GM10248 (cell line): Measurements from ENCODE around the gene SLC44A5.
"Not testable (repeated sequence)": the region's sequence is repeated elsewhere in the genome, so short reads cannot be mapped to it uniquely, and the experiment has no call there.

Source experiments
- CTCF ChIA-PET: fragments of 300-600 bp; sonication (Branson Sonifier 250); formaldehyde crosslinking; extraction: SDS; loops from one replicate; lab custom pipeline; 2021; ENCODE audit warnings: antibody characterized with exemption; lab: Yijun Ruan, JAX
- POLR2A ChIA-PET: fragments of 350-650 bp; sonication (Branson Sonifier 250); formaldehyde crosslinking; extraction: SDS; loops from one replicate; lab custom pipeline; 2020; ENCODE audit warnings: antibody characterized with exemption; lab: Yijun Ruan, JAX
- DNase-seq: peaks from one replicate; pipeline ENCODE4 v3.0.0; 2012; ENCODE audit errors: extremely low spot score
- TF ChIP-seq, protein P1 (sequence below): IDR thresholded peaks from 2 replicates; pipeline ENCODE4 v1.5.1; 2012; ENCODE audit warnings: mild to moderate bottlenecking, low read depth; ENCODE audit errors: extremely low read depth, missing control alignments, control extremely low read depth

SLC44A5 gene

DNA sequence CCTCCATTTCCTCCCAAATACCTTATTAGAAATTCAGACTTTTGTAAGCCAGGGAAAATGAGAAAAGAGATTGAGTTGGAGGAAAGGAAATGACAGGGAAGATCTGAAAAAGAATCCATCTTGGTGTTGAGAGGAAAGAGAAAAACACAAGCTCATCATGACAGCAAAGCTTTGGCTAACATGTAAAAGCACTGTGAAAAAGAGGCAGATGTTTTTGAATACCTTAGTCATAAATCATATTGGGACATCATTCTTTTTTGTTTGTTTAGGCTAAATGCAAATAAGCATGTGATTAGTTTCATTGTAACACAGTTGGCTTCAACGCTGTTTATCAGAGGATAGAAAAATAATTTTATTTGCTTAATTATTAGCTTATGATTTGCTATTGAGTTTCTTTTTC, 412.2 kb downstream of the SLC44A5 start:
- CTCF ChIA-PET = interaction anchor here (1.2 to 7.4 kb wide), 2 partner anchors 13 to 425 kb away, joined by 3 to 104 read pairs; no protein-coding TSS in a partner anchor
- TF ChIP-seq, protein P1, sequence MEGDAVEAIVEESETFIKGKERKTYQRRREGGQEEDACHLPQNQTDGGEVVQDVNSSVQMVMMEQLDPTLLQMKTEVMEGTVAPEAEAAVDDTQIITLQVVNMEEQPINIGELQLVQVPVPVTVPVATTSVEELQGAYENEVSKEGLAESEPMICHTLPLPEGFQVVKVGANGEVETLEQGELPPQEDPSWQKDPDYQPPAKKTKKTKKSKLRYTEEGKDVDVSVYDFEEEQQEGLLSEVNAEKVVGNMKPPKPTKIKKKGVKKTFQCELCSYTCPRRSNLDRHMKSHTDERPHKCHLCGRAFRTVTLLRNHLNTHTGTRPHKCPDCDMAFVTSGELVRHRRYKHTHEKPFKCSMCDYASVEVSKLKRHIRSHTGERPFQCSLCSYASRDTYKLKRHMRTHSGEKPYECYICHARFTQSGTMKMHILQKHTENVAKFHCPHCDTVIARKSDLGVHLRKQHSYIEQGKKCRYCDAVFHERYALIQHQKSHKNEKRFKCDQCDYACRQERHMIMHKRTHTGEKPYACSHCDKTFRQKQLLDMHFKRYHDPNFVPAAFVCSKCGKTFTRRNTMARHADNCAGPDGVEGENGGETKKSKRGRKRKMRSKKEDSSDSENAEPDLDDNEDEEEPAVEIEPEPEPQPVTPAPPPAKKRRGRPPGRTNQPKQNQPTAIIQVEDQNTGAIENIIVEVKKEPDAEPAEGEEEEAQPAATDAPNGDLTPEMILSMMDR = no peak
- POLR2A ChIA-PET = no interaction called here
- no peak for DNase-seq

DNA sequence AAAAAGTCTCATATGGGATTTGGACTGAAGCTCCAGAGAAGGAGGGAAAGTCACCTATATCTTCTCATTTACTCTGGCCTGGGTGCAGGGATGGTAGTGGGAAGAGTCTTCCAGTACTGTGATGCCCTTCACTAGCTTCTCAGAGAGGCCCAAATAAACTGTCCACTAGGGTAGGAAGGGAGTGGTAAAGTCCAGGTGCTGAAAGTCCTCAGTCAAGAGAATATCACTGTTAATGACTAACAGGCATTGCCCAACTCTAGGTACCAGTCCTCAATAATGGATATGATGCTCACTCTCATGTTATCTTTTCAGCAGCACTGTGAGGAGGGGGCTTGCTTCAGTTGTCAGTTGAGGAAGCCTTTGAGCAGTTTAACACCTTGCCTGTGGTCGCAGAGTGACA, 412.8 kb downstream of the SLC44A5 start:
- POLR2A ChIA-PET = no interaction called here
- CTCF ChIA-PET = interaction anchor here (1.2 to 7.4 kb wide), 2 partner anchors 14 to 424 kb away, joined by 3 to 104 read pairs; no protein-coding TSS in a partner anchor
- DNase-seq = no peak
- TF ChIP-seq, protein P1 = no peak

DNA sequence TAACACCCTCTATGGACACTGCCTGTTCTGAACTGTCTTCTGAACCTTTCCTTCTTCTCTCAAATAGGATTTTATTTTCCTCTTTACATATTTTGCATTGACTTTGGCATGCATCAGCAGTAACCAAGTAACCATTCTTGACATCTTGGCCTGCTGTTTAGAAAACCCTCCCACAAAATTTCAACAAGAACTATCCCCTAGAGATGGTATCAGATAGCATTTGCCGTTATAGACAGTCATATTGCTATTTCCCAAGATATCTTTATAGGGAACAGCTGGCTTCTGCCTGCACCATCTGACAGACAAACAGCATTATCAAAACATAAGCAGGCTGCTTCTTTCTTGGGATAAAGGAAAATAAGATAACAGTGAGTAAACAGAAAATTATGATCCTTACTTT, 422.0 kb downstream of the SLC44A5 start:
- ChIA-PET POLR2A (no interaction called here), CTCF (interaction anchor here (2.0 kb wide), 1 partner anchor 14 kb away, joined by 7 read pairs; no protein-coding TSS in a partner anchor)
- TF ChIP-seq, protein P1 = no peak
- DNase-seq = no peak

DNA sequence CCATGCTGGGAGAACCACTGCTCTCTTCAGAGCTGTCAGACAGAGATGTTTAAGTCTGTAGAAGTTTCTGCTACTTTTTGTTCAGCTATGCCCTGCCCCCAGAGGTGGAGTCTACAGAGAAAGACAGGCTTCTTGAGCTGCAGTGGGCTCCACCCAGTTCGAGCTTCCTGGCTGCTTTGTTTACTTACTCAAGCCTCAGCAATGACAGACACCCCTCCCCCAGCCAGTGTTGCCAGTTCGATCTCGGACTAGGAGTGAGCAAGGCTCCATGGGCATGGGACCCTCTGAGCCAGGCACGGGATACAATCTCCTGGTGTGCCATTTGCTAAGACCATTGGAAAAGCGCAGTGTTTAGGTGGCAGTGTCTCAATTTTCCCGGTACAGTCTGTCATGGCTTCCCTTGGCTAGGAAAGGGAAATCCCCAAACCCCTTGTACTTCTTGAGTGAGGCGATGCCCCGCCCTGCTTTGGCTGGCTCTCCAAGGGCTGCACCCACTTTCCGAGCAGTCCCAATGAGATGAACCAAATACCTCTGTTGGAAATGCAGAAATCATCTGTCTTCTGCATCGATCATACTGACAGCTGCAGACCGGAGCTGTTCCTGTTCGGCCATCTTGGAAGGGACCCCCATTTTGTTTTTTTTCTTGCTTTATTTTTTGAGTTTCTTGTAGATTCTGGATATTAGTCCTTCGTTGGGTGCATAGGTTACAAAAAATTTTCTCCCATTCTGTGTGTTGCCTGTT, 429.5 kb downstream of the SLC44A5 start:
- DNase-seq, CTCF ChIA-PET, POLR2A ChIA-PET: not testable (repeated sequence)

DNA sequence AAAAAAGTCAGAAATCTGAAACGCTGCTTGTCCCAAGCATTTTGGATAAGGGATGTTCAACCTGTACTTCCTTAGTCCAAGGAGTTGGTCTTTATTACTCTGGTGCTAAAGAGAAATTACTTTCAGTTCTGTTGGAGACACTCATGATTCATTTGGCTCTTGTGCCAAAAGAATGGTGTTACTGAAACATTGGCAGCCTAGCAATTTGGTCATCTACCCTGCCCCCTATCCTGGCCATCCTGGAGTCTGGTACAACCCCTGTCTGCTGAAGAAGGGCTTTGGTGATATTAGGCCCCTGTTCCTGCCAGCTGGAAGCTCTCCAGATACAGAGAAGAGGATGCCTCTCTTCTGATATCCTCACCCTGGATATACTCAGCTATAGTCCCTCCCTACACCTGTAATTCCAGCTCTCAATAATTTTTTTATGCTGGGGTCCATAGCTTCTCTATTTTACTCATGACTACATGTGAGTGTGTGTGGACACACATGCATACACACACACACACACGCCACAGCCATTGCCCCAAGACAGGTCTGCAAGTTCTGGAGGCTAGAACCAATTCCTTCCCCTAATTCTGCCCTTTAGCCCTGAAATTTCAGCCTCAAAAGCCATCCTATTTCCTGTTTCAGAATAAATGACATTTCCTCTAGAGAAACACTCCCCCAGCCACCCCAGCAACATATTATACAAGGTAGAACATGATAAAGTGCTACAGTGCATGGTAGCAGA, 436.7 kb downstream of the SLC44A5 start:
- TF ChIP-seq, protein P1 = no peak
- CTCF ChIA-PET = interaction anchor here (1.2 kb wide), 1 partner anchor 402 kb away, joined by 3 read pairs; no protein-coding TSS in a partner anchor
- no peak for DNase-seq
- POLR2A ChIA-PET = no interaction called here

DNA sequence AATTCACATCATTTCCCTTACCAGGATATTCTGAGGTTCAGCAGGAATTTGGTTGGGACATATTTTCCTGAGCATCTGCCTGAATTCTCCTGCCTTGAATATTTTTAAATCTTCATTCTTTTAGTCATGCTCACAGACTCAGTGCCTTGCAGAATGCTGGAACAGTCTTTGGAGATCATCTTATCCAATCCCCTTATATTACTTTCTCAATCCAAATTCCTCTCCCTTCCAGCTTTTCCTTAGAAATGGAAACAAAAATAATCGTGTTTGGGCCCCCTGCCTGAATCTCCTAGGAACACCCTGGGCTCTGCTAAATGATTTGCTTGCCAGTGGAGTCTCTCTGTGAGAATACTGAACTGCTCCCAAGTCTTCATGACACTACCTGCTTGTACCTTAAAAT, 438.4 kb downstream of the SLC44A5 start:
- ChIA-PET CTCF (interaction anchor here (0.9 to 1.4 kb wide), 3 partner anchors 12 to 15 kb away, joined by 3 to 5 read pairs (median 3); no protein-coding TSS in a partner anchor), POLR2A (no interaction called here)
- TF ChIP-seq, protein P1 = no peak
- no peak for DNase-seq

DNA sequence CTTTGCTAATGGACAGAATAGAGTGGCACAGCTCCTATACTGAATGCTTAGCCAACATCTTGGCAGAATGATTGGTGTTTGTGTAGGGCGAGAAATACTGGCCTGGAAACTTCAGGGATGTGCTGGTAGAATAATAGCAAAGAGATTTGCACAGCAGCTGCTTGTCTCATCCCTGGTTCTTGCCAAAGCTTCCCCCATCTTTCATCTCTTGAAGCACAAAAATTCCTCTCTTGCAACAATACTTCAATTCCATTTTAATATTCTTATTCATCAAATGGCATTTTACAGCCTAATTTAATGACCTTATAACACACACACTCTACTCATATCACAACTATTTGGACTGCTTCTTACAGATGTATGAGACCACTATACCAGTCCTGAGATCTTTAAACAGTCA, 439.0 kb downstream of the SLC44A5 start:
- ChIA-PET POLR2A (no interaction called here), CTCF (interaction anchor here (0.7 kb wide), 1 partner anchor 11 kb away, joined by 4 read pairs; no protein-coding TSS in a partner anchor)
- DNase-seq = no peak
- TF ChIP-seq, protein P1 = no peak
